Superior temporal gyrus (tissue), 1 donor: ENCODE measurements around the gene DPP6.
A peak's percentile ranks its signal among the peaks of the same experiment; 100 is the strongest.

Source experiments
- DNase-seq: peaks from one replicate; pipeline ENCODE4 v3.0.0-alpha.2; 2016; ENCODE audit errors: extremely low spot score

The DPP6 gene

DNA sequence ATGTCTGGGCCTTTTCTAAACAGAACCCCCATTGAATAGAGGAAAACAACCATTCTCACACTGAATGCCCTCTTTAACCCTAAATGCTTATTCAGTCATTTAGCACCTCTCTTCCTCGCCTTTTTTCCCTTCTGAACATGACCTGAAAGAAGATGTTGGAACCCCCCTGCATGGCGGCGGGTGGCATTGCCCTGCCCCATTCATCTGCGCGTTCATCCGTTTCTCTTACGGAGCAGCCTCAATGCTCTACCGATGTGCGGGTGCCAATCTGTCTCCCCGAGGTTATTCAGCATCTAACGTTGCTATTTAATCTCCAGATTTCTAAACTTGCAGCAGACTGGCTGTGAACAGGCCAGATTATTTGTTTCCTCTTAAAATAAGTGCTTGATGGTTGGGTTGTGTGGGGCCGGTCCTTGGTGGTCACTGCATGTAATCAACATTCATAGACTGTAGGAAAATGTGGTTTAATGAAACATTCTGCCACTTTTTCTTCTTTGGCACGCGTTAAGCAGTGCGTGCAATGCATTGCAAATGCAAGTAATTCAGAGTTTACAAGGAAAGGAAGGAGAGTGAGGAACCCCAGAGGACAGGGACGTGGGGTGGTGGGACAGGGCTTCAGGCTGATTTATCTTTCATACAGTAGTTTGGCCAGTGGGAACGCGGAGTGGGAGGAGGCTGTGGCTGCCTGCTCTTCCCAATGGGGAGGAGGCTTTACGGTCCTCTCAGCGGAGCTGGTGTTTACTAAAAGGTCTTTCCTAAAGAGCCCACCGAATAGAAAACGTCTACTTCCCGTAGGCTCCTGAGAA, 286.7 kb downstream of the DPP6 start:
- DNase-seq = peak; percentile 47

DNA sequence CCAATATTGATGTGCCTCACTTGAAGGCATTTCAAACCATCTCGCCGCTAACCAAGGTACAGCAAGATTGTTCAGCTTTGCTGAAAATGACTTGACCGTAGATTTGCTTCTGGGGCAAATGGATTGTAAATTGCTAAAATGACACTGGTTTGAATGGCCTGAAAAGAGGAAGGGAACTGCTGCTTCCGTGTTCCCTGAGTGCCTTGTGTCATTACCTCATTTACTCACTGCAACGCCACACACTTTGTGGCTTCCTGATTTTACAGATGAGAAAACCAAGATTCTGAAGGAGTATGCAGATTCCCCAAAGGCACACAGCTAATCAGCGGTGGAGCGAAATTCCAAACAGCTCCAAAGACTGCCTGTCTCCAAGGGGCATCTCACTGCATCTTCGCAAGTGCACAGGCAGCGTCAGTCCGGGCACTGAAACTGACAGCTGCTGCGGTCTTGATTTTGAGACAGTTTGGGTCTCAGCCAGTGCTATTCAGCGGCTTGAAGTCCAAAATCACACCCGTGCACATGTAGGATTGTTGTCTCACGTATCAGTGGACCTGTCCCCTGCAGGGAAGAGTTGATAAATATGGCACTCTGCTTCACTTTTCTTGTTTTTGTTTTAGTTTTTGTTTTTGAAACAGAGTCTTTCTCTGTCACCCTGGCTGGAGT, 290.9 kb downstream of the DPP6 start:
- DNase-seq = no peak

DNA sequence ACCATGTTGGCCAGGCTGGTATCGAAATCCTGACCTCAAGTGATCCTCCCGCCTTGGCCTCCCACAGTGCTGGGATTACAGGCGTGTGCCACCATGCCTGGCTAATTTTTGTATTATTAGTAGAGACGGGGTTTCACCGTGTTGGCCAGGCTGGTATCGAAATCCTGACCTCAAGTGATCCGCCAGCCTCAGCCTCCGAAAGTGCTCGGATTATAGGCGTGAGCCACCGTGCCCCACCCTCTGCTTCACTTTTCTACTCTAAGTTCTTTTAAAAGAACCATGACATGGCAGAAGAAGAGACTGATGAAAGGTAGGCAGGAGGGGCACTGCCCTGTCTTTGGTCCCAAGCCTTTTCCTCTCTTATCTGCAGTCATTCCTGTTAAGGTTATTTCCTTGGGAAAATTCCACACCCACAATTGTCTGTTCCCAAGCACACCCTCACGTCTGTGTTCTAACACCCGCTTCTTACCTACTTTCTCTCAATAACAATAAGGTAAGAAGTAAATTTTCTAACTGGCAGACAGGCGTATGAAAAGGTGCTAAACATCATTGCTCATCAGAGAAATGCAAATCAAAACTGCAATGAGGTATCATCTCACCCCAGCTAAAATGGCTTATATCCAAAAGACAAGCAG, 291.7 kb downstream of the DPP6 start:
- DNase-seq = no peak

GRCh38 chr7:154345093-154345492, 292.9 kb downstream of the DPP6 start:
- no peak for DNase-seq

- no peak for DNase-seq
Measured at GRCh38 chr7:154347700-154348266, 295.6 kb downstream of the DPP6 start.

DNA sequence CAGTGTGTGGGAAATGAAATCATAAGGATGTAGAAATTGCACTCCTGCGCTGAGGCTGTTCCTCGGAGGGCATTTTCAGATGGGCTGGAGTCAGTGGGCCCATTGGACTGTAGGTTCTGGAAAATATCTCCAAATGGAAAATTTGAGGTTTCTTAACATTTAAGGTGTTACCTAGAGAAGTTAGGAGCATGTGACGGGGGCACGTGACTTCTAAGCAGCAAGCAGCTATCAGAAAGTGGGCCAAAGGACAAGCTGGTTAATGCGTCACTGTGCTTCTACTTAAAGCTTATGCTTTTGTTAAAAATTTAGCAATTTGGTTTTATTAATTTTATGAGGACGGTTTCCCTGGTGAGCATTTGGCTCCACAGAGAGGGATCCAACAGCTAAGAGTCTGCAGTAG, 298.7 kb downstream of the DPP6 start:
- DNase-seq = no peak

- DNase-seq = no peak
Measured at GRCh38 chr7:154353355-154353767, 301.2 kb downstream of the DPP6 start.

DNA sequence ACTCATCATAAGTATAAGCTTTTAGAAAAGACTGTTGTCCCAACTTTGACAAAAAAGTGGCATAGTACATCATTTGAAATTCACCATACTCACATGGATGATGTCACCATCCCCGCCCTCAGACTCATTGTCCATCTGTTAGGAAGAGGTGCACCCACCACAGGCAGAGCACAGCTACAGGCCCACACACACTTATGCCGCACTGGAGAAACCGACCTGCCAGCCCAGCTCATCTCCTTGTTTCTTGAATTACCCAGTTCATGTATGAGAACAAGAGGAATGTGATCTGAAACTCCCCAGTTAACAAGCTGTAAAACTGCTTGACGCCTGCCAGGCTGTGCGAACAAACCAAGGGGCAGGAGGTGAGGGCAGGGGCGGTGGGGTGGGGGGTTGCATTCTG, 312.0 kb downstream of the DPP6 start:
- DNase-seq = peak; percentile 48

- peak; percentile 23 for DNase-seq
Measured at GRCh38 chr7:154371424-154371823, 319.2 kb downstream of the DPP6 start.

- DNase-seq = no peak
Measured at GRCh38 chr7:154372011-154372601, 319.9 kb downstream of the DPP6 start.

GRCh38 chr7:154373956-154374355, 321.8 kb downstream of the DPP6 start:
- no peak for DNase-seq

DNA sequence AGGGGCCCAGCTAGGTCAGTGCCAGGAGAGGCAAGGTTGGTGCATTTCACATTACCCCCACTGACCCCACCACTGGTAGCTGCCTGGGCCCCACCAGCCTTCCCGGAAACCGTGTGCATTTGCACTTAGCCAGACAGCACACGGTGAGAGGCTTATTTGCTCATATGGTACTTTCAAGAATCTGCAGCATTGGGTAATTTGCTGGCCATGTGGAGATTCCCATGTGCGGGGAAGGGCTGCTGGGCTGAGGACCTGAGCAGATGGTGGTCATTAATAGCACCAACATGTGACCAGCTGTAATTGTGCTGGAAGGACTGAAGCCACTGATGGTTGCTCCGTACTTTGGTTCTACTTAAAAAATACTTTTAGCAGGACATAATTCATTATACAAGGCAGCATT, 323.8 kb downstream of the DPP6 start:
- DNase-seq = no peak

- no peak for DNase-seq
Measured at GRCh38 chr7:154380771-154381170, 328.6 kb downstream of the DPP6 start.

DNA sequence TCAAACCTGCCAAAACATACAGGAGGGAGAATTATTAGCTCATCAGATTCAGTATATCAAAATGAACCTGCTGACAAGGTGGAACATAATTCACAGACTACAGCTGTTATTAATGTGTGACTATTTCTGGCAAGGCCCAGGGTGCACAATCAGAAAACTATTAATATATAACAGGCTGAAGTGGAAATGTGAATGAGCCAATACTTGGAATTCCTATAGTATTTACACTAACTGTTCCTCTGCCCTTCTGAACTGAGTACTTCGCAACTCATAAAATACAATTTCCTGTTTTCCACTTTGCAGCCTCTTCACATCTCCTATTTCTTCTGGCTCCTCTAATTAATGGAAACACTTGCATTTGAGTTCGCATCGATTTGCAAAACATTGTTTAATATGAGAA, 330.8 kb downstream of the DPP6 start:
- DNase-seq = no peak

DNA sequence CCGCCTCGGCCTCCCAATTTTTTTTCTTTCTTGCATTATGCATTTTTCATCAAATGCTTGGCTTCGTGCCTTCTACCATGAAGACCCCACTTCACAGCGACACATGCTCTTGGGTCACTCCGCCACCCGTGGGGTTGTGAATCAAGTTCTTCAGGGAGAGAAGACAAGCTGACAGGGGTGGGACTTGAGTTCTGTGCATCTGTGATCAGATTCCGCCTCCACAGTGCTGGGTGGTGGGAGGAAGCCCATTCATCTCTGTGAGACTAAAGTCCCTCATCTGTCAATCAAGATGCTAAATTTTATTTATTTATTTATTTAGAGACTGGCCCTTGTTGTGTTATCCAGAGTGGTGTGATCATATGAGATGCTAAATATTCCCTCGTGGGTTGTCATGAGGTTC, 333.0 kb downstream of the DPP6 start:
- DNase-seq = no peak

DNA sequence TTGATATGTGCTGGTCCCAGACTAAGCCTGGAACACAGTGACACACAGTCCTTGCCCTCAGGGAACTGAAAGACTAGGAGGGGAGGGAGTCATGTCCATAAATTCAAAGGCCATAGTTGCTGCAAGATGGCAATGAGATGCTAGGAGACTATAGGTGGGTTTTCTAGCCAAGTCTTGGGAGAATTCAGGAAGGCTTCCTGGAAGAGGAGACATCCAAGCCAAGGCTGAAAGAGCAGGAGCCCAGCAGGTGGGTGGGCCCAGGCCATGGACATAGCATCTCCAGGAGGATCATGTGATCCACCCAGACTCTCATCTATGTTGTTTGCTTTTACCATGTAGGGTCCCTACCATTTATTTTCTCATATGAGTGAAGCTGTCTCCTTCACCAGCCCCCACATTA, 335.1 kb downstream of the DPP6 start:
- no peak for DNase-seq

DNA sequence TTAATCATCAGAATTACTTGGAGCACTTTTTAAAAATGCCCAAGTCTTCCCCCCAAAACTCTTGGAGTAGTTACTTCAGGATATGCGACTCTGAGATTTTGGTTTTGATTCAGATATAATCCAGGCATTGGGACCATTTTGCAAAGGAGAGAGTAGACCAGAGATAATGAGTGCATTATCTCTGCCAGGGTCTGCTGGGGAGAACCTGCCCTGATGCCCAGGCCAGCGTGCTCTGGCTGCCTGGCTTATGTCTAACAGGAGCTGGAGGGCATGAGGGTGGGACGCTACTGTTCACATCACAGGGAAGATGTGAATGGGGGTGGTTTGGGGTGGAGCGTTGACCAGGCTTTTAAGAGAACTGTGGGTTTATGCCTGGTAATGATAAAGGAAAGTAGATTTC, 336.2 kb downstream of the DPP6 start:
- DNase-seq = no peak

DNA sequence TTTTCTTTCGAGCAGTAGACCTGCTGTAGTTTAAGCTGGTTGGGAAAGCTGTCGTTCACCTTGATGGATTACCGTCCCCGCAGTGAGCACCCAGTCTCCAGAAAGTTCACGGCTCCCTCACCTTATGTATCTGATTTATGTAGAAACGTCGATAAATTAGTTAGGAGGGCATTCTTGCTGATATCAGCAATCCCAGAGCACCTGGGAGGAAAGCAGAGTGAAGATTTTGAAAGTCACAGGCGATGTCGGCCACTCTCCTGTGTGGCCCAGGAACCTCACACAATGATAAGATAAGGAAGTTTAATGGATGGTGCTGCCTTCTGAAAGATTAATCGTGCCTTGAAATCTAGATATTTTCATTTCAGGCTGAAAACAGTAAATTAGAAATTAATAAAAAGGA, 336.8 kb downstream of the DPP6 start:
- no peak for DNase-seq

GRCh38 chr7:154390961-154391360, 338.8 kb downstream of the DPP6 start:
- DNase-seq = no peak

DNA sequence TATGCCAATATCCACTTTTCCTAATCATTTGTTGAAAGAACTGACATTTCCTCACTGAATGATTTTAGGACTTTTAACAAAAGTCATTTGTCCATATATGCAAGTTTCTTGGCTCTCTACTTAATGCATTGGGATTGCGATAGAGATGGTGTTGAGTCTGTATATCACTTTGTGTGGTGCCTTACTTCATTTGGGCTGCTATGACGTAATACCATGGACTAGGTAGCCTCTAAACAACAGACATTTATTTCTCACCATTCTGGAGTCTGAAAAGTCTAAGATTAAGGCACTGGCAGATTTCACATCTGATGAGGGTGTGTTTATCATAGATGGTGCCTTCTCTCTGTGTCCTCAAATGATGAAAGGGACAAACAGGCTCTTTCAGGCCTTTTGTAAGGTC, 342.6 kb downstream of the DPP6 start:
- DNase-seq = no peak

DNA sequence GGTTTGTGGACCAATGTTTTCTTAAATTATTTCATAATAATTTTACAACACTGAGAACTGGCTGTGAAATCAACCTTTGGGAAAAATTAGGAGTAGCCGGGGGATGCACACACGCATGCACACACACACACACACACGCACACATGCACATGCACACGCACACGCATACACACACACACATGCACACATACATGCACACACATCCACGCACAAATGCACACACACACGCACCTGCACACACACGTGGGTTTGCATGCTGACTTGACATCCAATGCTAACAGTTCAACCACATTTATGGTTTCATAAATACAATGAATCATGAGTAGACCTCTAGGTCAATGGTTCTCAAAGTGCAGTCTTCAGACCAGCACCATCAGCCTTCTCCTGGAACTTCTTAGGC, 354.1 kb downstream of the DPP6 start:
- DNase-seq = no peak

- DNase-seq = peak; percentile 69
Measured at GRCh38 chr7:154409703-154410311, 357.6 kb downstream of the DPP6 start.
